HG02610 (cell line): ENCODE data around the gene ACER1.
"Not testable (repeated sequence)": the region's sequence is repeated elsewhere in the genome, so short reads cannot be mapped to it uniquely, and the experiment has no call there.

Source experiments
- ATAC-seq: cut with Tn5 transposase; IDR thresholded peaks from one replicate; pipeline ENCODE4 v1.9.1; 2021; ENCODE audit warnings: mild to moderate bottlenecking, moderate library complexity; ENCODE audit not compliant: unreplicated experiment

Gene ACER1

DNA sequence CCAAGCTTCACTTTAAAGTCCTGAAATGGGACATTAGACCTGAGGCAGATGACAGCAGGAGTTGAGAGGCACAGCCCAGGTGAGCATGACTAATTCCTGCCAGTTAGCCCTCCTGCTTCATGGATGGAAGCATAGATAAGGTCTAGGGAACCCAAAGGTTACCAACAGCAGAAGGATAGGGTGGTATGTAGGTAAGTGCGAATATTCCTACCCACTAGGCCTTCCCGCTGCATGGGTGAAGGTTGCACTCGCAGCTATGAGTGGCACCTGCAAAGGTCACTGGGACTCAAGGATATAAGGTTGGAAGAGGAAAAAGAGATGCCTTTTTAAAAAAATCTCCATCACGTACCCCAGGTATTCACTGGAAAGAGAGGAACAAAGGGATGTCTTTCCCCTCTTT, 41.4 kb downstream of the ACER1 start:
- no peak for ATAC-seq

DNA sequence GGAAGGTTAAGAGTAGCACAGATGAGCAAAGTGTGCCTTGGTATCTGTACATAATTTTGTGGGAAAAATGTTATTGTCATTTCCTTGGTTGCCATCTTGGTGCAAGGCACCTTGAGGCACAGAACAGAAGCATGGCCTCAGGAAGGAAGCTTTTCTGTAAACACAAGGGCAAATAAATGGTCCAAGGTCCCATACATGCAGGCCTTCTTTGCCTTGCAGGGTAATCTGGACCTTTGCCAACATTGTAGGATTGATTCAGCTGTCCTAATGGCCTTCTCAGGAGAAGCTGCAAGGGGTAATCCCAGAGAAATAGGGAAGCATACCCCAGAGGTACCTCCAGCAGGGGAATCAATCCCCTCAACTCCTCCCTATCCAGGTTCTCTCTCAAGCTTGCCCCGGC, 44.7 kb downstream of the ACER1 start:
- no peak for ATAC-seq

DNA sequence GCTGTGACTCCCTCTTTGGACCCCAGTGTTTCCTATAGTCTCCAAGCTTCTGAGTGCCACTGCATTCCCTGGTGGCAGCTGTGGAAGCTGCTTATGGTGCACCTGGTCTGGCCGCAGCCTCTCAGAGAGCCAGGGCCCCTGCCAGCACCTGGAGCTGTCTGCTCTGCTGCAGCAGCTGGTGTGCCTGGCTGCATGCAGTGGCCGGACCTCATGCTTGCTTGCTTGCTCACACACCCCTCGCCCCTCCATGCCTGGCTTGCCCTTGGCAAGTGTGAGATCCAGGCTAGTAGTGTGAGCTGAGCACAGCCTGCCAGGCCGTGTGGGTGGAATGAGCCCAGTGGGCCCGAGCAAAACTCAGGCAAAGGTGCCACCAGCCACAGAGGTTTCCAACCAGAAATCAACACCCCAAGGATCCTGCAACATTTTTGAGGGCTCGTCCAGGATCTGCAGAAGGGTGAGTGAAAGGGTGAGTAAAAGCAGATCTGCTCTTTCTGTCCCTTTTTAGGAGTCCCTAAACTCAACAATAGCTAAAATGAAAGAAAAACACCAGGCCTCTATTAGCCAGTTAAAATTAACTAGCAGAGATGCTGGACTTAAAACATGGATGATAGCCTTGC, 46.0 kb downstream of the ACER1 start:
- ATAC-seq: no peak

DNA sequence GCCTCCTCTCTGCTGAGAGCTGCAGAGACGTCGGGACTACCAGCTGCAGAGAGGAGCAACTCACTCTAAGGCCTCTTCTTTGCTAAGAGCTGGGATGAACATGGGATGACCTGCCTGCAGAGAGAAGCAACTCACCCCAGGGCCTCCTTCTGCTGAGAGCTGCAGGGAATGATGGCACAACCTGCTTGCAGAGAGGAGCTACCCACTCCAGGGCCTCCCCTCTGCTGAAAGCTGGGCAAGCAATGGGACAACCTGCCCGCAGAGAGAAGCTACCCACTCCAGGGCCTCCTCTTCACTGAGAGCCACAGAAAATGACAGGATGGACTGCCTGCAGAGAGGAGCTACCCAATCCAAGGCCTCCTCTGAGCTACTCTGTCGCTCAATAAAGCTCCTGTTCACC, 46.7 kb downstream of the ACER1 start:
- ATAC-seq: no peak

DNA sequence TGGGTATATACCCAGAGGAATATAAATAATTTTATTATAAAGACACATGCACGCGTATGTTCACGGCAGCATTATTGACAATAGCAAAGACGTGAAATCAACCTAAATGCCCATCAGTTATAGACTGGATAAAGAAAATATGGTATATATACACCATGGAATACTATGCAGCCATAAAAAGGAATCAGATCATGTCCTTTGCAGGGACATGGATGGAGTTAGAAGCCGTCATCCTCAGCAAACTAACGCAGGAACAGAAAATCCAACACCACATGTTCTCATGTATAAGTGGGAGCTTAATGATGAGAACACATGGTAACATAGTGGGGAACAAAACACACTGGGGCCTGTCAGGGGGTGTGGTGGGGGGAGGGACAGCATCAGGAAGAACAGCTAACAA, 51.0 kb downstream of the ACER1 start:
- ATAC-seq: not testable (repeated sequence)

DNA sequence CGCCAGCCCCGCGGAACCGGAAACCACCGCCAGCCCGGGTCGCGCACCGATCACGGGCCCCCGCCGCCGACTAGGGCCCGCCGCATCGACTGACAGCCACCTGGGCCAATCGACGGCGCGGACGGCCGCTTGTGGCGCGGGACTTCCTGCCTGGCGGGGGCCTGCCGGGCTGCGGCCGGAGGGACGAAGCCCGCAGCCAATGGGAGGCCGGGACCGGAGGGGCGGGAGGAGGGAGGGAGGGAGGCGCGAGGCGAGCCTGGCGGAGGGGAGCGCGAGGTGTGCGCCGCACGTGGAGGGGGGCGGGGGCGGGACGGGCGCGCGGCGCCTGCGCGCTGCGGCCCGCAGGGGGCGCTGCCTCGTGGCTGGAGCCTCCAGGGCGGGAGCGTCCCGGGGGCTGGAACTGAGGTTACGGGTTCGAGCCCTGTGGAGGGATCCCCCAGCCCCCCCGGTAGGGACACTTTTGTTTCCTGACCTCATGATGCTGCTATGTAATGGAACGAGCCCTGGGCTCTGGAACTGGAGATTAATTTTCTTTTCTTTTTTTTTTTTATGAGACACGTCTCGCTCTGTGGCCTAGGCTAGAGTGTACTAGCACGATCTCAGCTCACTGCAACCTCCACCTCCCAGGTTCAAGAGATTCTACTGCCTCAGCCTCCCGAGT, 53.4 kb downstream of the ACER1 start, which contains the start of gene MLLT1:
TSS of gene MLLT1 (minus strand) at position 45 of the 661 bp plus-strand sequence. CDS start 191 bp downstream, outside the sequence.
- peak; percentile 90 for ATAC-seq

DNA sequence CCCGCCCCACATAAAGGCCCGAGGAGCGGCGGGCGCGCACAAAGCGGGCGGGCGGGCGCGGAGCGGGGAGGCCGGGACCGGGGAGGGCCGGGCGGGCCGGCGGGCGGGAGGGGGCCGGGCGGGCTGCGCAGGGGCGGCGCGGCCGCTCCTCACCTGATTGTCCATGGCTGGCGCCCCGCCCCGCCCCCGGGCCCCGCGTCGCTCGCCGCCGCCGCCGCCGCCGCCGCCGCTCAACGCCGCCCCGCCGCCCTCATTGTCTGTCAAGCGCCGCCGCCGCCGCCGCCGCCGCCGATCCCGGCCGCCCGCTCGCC, 53.8 kb downstream of the ACER1 start:
- peak; percentile 21 for ATAC-seq

DNA sequence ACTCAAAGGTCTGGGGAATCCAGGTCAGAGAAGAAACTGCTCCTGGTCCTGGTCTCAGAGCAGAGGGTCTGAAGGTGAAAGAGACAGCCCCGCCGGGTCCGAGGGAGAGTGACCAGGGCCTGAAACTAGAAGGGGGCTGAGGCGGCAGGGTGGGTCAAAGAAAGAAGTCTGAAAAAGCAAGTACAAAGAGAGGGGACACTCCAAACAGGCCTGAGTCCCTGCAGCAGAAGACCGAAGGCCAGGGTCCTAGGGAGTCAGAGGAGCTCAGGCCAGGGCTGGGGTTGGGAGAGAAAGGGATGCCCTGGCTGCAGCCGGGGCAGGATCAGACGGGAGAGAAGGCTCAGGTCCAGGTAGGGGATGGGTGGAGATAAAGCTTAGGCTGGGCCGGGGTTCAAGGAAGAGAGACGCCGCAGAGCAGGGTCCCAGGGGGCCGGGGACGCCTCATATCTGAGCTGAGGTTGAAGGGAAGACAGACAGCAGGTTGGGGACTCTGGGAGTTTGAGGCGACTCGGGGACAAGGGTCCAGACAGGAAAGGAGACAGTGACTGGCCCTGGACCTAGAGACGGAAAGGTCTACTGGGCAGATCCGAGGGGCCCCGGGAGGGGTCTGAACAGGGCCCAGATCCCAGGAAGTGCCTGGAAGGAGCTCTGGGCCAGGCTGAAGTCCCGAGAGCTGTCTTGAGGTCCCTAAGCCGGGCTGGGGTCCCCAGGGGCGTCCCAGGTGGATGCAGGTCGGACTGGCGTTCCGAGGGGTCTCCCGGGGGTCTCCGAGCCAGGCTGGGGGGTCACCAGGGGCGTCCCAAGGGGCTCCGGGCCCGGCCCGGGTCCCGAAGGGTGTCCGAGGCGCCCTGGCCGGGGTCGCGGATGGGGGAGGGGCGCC, 54.4 kb downstream of the ACER1 start:
- ATAC-seq: no peak

DNA sequence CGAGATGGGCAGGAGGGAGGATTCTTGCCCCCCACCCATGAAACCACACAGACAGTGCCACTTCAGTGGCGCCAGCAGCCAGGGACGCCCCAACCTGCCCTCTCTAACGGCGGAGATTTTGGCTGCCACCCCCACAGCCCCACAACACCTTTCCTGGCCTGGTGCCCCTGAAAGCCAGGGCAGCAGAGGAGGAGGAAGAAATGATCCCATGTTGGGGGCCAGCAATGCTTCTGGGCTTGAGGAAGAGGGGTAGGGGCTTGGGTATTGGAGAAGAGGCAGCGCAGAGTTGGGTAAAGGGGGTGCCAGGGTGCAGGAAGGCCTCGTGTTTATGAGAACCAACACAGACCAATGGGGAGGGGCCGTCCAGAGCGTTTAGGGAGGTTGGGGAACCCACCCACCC, 55.4 kb downstream of the ACER1 start:
- no peak for ATAC-seq

DNA sequence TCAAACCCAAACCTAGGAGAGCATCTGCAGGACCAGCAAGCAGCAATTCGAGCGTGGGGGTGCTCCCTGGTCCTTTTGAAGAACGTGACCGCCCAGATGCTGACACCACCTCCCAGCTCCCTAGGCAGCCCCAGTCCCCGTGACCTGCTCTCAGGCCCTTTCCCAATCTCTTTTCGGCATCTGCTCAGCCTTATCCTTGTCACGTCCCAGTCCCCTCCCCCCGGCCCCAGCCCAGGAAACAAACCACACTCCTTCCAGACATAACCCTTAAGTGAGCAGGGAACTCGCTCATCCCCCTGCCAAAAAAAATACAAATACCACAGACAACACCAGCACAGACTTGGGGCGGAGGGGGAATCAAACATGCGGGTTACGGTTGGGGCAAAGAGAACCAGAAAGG, 57.0 kb downstream of the ACER1 start:
- no peak for ATAC-seq

DNA sequence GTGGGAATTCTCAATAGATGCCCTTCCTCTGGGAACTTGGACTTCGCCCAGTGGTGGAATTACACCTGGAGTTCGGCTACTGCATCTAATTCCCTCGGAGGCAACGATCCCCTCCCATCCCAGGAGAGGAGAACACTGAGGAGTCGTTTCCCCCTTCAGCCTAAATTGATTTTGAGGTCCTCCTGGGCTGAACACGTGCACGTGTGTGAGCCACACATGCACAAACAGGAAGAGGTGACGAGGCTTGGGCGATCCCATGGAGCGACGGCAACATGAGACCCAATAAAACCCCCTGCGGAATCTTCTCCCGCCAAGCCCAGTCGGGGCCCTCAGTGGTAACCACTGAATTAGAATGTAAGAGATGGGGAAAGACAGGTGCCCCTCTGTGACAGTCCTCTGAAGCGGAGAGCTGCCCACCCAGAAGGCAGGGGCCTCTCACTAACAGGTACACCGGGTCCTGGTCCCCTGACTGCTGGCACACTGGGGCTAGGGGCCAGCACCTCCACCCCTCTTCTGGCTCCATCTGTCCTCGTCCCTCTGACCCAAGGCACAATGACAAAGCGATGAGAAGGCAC, 58.2 kb downstream of the ACER1 start:
- ATAC-seq: no peak

DNA sequence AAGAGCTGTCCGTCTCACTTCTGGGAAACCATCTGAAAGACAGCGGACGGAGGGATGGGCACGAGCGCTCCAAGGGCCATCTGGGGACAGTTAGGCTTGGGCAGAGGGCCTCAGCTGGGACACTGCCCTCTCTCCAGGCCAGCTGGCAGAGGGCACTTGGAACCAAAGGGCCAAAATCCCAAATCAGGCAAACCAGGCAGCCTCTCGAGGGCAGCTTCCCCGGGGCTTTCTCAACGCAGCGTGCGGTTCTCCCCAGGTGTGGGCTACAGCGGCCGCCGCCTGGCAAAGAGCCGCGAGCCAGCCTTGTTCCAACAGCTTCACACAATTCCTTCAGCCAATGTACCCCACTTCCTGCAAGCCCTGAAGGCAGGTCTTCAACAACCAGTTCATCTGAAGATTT, 58.7 kb downstream of the ACER1 start:
- ATAC-seq: no peak

DNA sequence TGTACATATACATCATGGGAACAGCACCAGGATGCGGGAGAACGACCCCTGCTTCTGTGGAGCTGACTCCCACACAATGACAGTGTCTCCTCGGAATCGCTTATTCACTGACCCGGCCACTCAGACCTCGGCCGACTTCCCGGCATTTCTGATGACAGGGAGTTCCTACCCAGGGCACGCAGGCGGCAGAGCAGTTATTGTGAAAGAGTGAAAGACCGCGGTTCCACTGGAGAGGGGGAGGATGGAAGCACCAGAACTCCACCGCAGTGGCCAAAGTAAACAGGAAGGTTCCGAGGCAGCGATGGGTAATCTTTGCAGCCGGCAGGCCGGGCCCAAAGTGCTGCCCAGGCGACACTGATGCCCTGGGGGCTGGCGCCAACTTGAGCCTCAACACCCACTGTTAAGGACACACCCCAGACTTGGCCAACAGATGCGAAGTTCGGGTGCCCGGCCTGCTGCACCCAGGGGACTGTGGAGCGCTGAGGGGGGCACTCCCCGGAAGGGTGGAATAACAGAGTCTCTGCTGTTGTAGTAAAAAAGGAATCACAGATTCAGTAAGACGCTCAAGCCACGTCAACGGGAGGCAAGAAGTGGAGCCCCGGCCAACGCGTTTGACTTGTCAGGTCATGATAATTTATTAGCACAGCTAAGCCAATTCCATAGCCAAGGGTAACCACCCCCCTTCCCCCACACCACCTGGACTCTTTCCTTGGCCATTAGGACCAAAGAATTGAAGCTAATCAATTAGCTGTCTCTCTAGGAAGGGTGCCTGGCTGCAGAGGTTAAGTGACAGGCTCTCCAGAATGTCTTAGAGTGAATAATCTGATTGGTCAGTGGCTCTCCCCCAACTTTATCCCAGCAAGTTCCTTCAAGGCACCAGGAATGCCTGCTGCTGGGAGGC, 59.5 kb downstream of the ACER1 start:
- no peak for ATAC-seq

DNA sequence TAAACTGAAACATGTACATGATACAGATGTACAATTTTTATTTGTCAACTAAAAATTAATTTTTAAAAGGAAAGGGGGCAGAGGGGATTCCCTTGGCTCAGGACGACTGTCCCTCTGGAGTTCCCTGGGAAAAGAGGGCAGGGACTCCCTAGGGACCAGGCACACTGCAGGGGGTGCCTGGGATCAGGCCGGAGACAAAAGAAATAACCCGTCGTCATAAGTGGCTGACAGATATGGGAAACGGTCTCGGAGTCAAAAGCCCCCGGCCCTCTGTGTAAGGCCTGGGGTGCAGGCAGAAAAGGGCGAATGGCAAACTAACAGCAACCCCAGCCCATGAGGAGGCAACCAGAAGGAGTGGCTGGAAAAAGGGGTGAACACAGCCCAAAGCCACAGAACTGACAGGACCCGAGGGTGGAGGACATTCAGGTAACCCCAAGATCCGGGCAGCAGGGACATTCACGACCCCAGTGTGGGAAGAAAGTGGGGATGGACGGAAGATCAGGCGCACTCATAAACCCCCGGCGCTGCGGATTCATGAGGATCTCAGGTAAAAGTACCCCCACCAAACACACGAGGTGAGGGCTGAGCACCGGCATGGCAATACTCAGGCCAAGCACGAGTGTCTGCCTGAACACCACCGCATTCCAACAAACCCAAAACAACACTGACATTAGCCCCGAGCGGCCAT, 60.4 kb downstream of the ACER1 start:
- ATAC-seq: no peak

DNA sequence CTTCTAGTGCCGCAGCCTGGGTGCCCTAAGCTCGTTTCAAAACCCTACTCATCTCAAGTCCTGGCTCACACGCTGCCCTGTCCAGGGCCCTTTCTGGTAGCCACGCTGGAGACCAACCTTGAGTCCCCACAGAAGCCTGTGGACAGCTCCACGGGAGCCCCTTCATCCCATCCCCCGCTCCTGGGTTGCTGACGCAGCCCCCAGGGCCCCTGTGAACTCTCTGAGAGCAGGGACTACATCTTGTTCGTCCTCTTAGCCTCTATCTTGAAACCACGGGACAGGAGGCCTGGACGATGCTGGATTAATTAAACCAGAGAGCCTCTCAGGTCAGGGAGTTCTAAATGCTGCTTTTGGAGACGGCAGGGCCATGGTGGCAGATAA, 61.0 kb downstream of the ACER1 start:
- ATAC-seq: no peak

DNA sequence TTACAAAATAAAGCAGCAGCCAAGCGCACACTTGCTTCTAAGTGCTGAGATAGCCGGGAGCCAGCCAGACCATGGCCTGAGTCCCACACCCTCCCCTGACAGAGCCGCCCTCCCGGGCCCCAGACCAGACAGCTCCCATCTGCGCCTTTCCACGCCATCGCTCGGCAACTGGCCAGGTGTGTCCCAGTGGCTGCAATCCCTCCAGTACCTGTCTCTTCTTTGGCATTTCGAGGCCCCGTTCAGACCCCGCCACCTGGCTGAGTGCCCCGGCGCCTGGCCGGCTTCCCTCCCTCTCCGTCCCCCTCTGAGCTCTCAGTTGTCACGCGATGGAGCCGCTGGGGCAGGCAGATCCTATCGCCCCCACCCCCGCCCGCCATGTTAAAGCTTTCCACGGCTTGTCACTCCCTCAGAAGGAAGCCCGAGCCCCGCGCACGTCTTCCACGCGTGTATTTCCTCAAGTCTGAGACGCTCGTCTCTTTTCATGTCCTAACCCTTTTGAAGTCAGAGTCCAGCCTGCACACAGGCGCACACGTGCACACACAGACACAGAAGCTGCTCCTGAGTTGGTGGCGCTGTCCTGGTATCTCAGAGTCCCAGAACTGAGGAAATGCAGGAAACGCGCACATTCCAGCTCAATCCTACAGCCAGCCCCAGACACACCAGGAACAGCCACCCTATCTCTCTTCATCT, 61.5 kb downstream of the ACER1 start:
- ATAC-seq: no peak

DNA sequence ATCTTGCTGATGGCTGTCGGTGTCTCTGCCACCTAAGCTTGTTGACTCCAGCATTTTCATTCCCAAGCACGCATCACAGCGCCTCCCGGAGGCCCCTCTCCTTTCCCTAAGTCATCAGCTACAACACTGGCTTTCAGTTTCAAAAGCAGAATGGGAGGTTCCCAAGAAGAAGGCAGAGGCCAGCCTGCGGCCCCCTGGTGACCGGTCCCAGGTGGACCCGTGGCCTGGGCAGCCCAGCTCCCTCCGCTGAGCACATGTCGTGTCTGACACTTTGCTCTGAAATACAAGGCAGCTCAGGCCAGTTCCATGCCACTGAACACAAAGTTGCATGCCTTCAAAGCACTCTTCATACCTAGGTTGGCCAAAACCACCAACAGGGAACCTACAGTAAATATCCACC, 62.2 kb downstream of the ACER1 start:
- ATAC-seq: no peak

DNA sequence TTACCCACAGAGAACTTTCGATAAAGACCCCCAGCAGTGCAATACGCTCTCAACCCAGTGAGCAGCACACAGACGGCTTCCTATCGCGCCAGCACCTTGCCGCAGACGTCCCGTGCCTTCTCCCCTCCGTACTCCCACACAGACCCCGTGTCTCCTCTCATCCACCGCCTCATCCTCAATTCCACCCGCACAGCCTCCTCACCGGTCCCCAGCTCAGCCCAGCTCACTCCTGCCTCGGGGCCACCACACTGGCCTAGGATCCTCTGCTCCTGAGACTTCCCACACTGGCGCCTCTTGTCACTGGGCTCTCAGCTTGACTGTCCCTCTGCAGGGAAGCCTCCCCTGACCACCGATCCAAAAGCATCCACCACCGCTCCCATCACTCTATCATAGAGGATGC, 62.6 kb downstream of the ACER1 start:
- no peak for ATAC-seq

DNA sequence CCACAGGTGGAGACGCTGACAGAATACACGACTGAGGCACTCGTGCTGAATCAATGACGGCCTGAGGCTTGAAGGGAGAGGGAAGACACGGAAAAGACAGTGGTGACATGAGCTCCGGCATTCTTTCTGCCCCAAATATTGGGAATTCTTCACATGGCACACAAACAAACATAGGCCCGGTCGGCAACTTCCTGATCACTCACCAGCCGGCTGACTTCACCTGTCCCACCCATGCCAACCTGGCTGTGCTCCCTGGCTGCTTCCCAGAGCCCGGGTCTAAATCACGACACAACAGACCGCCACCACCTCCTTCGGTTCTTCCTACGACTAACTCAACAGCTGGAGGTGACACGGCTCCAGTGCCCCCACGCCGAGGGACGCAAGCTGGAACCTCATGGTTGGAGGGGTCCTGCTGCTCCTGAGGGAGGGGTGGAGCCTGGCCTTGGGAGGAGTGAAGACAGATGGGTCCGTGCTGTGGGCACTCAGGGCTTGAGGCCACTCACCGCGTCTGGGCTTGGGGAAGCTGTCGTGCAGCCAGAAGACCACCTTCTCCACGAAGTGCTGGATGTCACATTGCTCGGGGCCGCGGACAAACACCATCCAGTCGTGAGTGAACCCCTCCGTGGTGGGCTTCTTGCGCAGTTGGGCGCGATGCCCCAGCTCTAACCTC, 63.2 kb downstream of the ACER1 start:
- no peak for ATAC-seq
